HCT116 (cell line): ENCODE results near the gene EGF. TPM values are rescaled to one million over a fixed set of nuclear protein-coding genes. Genes with fewer than 3 reads are reported as not detected.
A peak's percentile ranks its signal among the peaks of the same experiment; 100 is the strongest.

Experiments used
- ATAC-seq: fragments of 200-7000 bp; cut with Tn5 transposase; 2 replicates; pipeline ENCODE4 v1.9.1; 2020; ENCODE audit warnings: mild to moderate bottlenecking, moderate library complexity
- BruUV-seq: library from RNA; stranded (reverse); fragments of 400-500 nt; replicated peaks from 2 replicates; lab custom pipeline; 2021; lab: Mats Ljungman, UMichigan
- CTCF ChIA-PET: fragments of 300-600 bp; sonication (Branson Sonifier 250); formaldehyde crosslinking; loops from one replicate; lab custom pipeline; 2021; ENCODE audit warnings: antibody characterized with exemption; lab: Charles Lee
- POLR2A ChIA-PET: fragments of 300-600, 350-600 bp; sonication (Branson Sonifier 250); formaldehyde crosslinking; loops from one replicate; lab custom pipeline; 2021; ENCODE audit warnings: antibody characterized with exemption; lab: Charles Lee
- RAD21 ChIA-PET, 2 experiments: fragments of 300-600 bp; sonication (Branson Sonifier 250); formaldehyde crosslinking; loops; one replicate each; lab custom pipeline; 2023; ENCODE audit warnings: low total read pairs in 2 of 2; ENCODE audit not compliant: uncharacterized antibody in 2 of 2, unreplicated experiment in 2 of 2, low non-redundant PET in 1 of 2; lab: Charles Lee
- DNase-seq: peaks from one replicate; pipeline ENCODE4 v3.0.0-alpha.2; 2010; ENCODE audit warnings: low read depth, low spot score
- H2AFZ ChIP-seq: fragments of 200-600 bp; shearing (Covaris generic), sonication (generic); 2 replicates; pipeline ENCODE4 v1.6.1; 2017; ENCODE audit warnings: low read depth, mixed run types, mixed read lengths, antibody characterized with exemption, low read length; ENCODE audit not compliant: poor library complexity, severe bottlenecking
- H3K27ac ChIP-seq: 2 replicates; pipeline ENCODE4 v1.5.1; 2012; ENCODE audit warnings: low read depth, low read length
- H3K27me3 ChIP-seq: fragments of 200-600 bp; sonication (generic); 2 replicates; pipeline ENCODE4 v1.6.1; 2016; ENCODE audit warnings: mixed run types, low read length, mixed read lengths; ENCODE audit not compliant: insufficient read depth
- H3K36me3 ChIP-seq, 2 experiments: fragments of 200-500 bp in 1 of 2; fragments of 200-600 bp in 1 of 2; sonication (Bioruptor generic) in 1 of 2; sonication (generic) in 1 of 2; 2 replicates each; pipeline versions ENCODE4 v1.5.1 to v1.6.1; 2014 to 2016; ENCODE audit warnings: low read length in 2 of 2, inconsistent platforms in 1 of 2, mixed read lengths in 1 of 2, mixed run types in 1 of 2; ENCODE audit not compliant: insufficient read depth in 2 of 2, control insufficient read depth in 1 of 2
- H3K4me1 ChIP-seq, 2 experiments: fragments of 200-600 bp in 1 of 2; sonication (generic) in 1 of 2; 2 replicates each; pipeline versions ENCODE4 v1.5.1 to v1.6.1; 2012 to 2017; ENCODE audit warnings: low read length in 2 of 2, inconsistent platforms in 1 of 2, mild to moderate bottlenecking in 1 of 2, mixed read lengths in 1 of 2, mixed run types in 1 of 2, moderate library complexity in 1 of 2; ENCODE audit not compliant: insufficient read depth in 2 of 2, control insufficient read depth in 1 of 2
- H3K4me2 ChIP-seq: fragments of 200-600 bp; sonication (generic); 2 replicates; pipeline ENCODE4 v1.6.1; 2017; ENCODE audit warnings: mixed run types, low read length, mixed read lengths
- H3K4me3 ChIP-seq, 2 experiments: fragments of 200-600 bp in 1 of 2; sonication (generic) in 1 of 2; replicated peaks in 1 of 2; 2 replicates each; pipeline ENCODE4 v1.5.1; 2011 to 2016; ENCODE audit warnings: low read length in 2 of 2, control low read depth in 1 of 2, low read depth in 1 of 2, mild to moderate bottlenecking in 1 of 2, mixed read lengths in 1 of 2, mixed run types in 1 of 2
- H3K79me2 ChIP-seq: fragments of 200-600 bp; sonication (generic); 2 replicates; pipeline ENCODE4 v1.6.1; 2017; ENCODE audit warnings: mild to moderate bottlenecking, mixed run types, low read length, moderate library complexity, mixed read lengths; ENCODE audit not compliant: insufficient read depth
- H3K9ac ChIP-seq: fragments of 200-600 bp; sonication (generic); 2 replicates; pipeline ENCODE4 v1.6.1; 2016; ENCODE audit warnings: low read length, mixed read lengths
- H3K9me2 ChIP-seq: fragments of 200-600 bp; sonication (generic), shearing (Covaris generic); 2 replicates; pipeline ENCODE4 v1.6.1; 2017; ENCODE audit warnings: mixed run types, mild to moderate bottlenecking, moderate library complexity; ENCODE audit not compliant: insufficient read depth
- H3K9me3 ChIP-seq, 2 experiments: fragments of 200-500 bp in 1 of 2; fragments of 200-600 bp in 1 of 2; sonication (Bioruptor generic) in 1 of 2; sonication (generic) in 1 of 2; 2 replicates each; pipeline ENCODE4 v1.6.1; 2014 to 2017; ENCODE audit warnings: low read length in 2 of 2, mixed read lengths in 2 of 2, inconsistent platforms in 1 of 2, low read depth in 1 of 2, mild to moderate bottlenecking in 1 of 2, mixed run types in 1 of 2, moderate library complexity in 1 of 2; ENCODE audit not compliant: control insufficient read depth in 1 of 2, insufficient read depth in 1 of 2
- H4K20me1 ChIP-seq: fragments of 200-600 bp; sonication (generic), shearing (Covaris generic); 2 replicates; pipeline ENCODE4 v1.6.1; 2017; ENCODE audit warnings: mixed run types, mild to moderate bottlenecking, moderate library complexity; ENCODE audit not compliant: insufficient read depth
- ATF3 ChIP-seq: IDR thresholded peaks from 2 replicates; pipeline ENCODE4 v1.6.1; 2012
- CEBPB ChIP-seq: IDR thresholded peaks from 2 replicates; pipeline ENCODE4 v1.6.1; 2012; ENCODE audit warnings: low read depth
- EGR1 ChIP-seq: IDR thresholded peaks from 2 replicates; pipeline ENCODE4 v1.6.1; 2012; ENCODE audit warnings: low read depth
- ELF1 ChIP-seq: IDR thresholded peaks from 2 replicates; pipeline ENCODE4 v1.6.1; 2012; ENCODE audit warnings: low read depth, borderline replicate concordance
- FOSL1 ChIP-seq: IDR thresholded peaks from 2 replicates; pipeline ENCODE4 v1.6.1; 2012; ENCODE audit warnings: low read depth
- JUND ChIP-seq: IDR thresholded peaks from 2 replicates; pipeline ENCODE4 v1.6.1; 2012
- POLR2A ChIP-seq: IDR thresholded peaks from 2 replicates; pipeline ENCODE4 v1.7.0; 2011; ENCODE audit warnings: borderline replicate concordance; ENCODE audit not compliant: insufficient read depth, insufficient read length; ENCODE audit errors: extremely low read depth
- RAD21 ChIP-seq: IDR thresholded peaks from 2 replicates; pipeline ENCODE4 v1.6.1; 2012; ENCODE audit warnings: low read depth, mild to moderate bottlenecking
- SIN3A ChIP-seq: IDR thresholded peaks from 2 replicates; pipeline ENCODE4 v1.6.1; 2012; ENCODE audit warnings: low read depth
- SRF ChIP-seq: IDR thresholded peaks from 2 replicates; pipeline ENCODE4 v1.6.1; 2012; ENCODE audit warnings: low read depth
- TCF7L2 ChIP-seq: IDR thresholded peaks from 2 replicates; pipeline ENCODE4 v1.7.0; 2011; ENCODE audit warnings: borderline replicate concordance, inconsistent platforms; ENCODE audit not compliant: insufficient read depth, insufficient read length; ENCODE audit errors: extremely low read depth
- intact Hi-C: fragments of 100-400 bp; cut with micrococcal nuclease; formaldehyde crosslinking; loops from 2 replicates; pipeline ENCODE4 v1.10.0; 2022
- total RNA-seq: library from RNA; stranded (reverse); gene quantifications from one replicate; pipeline ENCODE4 v1.2.1, GENCODE V29; 2021; ENCODE audit not compliant: unreplicated experiment
- TF ChIP-seq, protein P1 (sequence below): IDR thresholded peaks from 2 replicates; pipeline ENCODE4 v1.6.1; 2011; ENCODE audit warnings: mild to moderate bottlenecking, low read length, moderate library complexity; ENCODE audit not compliant: insufficient replicate concordance; ENCODE audit errors: extremely low read depth
- TF ChIP-seq, protein P2 (sequence below), 3 experiments: fragments of 200-600 bp in 1 of 3; sonication (generic) in 1 of 3; IDR thresholded peaks in 2 of 3; conservative IDR thresholded peaks in 1 of 3; 2 replicates each; pipeline ENCODE4 v1.5.1; 2012 to 2017; ENCODE audit warnings: low read depth in 2 of 3, low read length in 2 of 3, antibody characterized with exemption in 1 of 3, borderline replicate concordance in 1 of 3, control low read depth in 1 of 3, mild to moderate bottlenecking in 1 of 3, mixed read lengths in 1 of 3, mixed run types in 1 of 3, moderate library complexity in 1 of 3; ENCODE audit not compliant: insufficient read depth in 1 of 3

The EGF gene
- total RNA-seq, 1 experiment from 2014 or later, result 0.57 TPM

GRCh38 chr4:110049951-110050925 is 137.6 kb downstream of the EGF start:
- no peak overlapping the region for H3K4me3 ChIP-seq
- H2AFZ ChIP-seq, result no peak overlapping the region
- H3K79me2 ChIP-seq, result no peaks in the 10 kb centered on the region
- H3K9me3 ChIP-seq, result no peaks in the 10 kb centered on the region
- no peaks in the 10 kb centered on the region for H3K36me3 ChIP-seq
- TF ChIP-seq JUND, result 0 out of 2 replicates have a peak, but pooled peaks have one; percentile 10
- TF ChIP-seq EGR1, result no peak
- TF ChIP-seq ELF1, result no peak
- TF ChIP-seq FOSL1, result no peak
- TF ChIP-seq, protein P1, sequence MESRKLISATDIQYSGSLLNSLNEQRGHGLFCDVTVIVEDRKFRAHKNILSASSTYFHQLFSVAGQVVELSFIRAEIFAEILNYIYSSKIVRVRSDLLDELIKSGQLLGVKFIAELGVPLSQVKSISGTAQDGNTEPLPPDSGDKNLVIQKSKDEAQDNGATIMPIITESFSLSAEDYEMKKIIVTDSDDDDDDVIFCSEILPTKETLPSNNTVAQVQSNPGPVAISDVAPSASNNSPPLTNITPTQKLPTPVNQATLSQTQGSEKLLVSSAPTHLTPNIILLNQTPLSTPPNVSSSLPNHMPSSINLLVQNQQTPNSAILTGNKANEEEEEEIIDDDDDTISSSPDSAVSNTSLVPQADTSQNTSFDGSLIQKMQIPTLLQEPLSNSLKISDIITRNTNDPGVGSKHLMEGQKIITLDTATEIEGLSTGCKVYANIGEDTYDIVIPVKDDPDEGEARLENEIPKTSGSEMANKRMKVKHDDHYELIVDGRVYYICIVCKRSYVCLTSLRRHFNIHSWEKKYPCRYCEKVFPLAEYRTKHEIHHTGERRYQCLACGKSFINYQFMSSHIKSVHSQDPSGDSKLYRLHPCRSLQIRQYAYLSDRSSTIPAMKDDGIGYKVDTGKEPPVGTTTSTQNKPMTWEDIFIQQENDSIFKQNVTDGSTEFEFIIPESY, result no peak
- no peak for TF ChIP-seq ATF3
- no peak for TF ChIP-seq SRF
- TF ChIP-seq RAD21, result peak; percentile 75
- no peak for TF ChIP-seq TCF7L2
- TF ChIP-seq SIN3A, result no peak
- no peak for TF ChIP-seq POLR2A
- no peak for TF ChIP-seq CEBPB
- TF ChIP-seq, protein P2, sequence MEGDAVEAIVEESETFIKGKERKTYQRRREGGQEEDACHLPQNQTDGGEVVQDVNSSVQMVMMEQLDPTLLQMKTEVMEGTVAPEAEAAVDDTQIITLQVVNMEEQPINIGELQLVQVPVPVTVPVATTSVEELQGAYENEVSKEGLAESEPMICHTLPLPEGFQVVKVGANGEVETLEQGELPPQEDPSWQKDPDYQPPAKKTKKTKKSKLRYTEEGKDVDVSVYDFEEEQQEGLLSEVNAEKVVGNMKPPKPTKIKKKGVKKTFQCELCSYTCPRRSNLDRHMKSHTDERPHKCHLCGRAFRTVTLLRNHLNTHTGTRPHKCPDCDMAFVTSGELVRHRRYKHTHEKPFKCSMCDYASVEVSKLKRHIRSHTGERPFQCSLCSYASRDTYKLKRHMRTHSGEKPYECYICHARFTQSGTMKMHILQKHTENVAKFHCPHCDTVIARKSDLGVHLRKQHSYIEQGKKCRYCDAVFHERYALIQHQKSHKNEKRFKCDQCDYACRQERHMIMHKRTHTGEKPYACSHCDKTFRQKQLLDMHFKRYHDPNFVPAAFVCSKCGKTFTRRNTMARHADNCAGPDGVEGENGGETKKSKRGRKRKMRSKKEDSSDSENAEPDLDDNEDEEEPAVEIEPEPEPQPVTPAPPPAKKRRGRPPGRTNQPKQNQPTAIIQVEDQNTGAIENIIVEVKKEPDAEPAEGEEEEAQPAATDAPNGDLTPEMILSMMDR (IDR thresholded peaks at IDR 0.05 in 2 of 3, conservative IDR thresholded peaks at IDR 0.05 in 1 of 3; ENCODE audit: borderline replicate concordance in 1 of 3, insufficient read depth in 1 of 3, low read depth in 2 of 3, low read length in 2 of 3), result peak; percentile 52 to 83 (median 82); a peak in 5 of 6 replicates
- TF ChIP-seq, all 23 proteins: peak for 3
- Histone ChIP-seq H4K20me1 (no peaks in the 10 kb centered on the region), H3K4me2 (no peak overlapping the region), H3K9me2 (no peaks in the 10 kb centered on the region), H3K27ac (no peak overlapping the region), H3K4me1 (no peaks in the 10 kb centered on the region), H3K9ac (no peak overlapping the region), H3K27me3 (no peaks in the 10 kb centered on the region)
- BruUV-seq, result TSS peak; percentile 33
- ChIA-PET CTCF (interaction anchor here (0.7 to 1.4 kb wide), 5 partner anchors 8 to 182 kb away, joined by 3 to 7 read pairs (median 3); no protein-coding TSS in a partner anchor), RAD21 (no interaction called here), POLR2A (no interaction called here)
- intact Hi-C loops, result loop anchor here (1.0 to 5.0 kb wide), 2 partner anchors 147 to 161 kb away; partner anchors contain the start of gene ELOVL6
- ATAC-seq (peak; percentile 67; the same call in 1 of the 2 replicates), DNase-seq (peak; percentile 8)
